ENCODE results near the gene ADAMTSL3. TPM values are rescaled to one million over a fixed set of nuclear protein-coding genes. Genes with fewer than 3 reads are reported as not detected.

The ADAMTSL3 gene
- total RNA-seq, 2 experiments from 2014 or later, result not detected

DNA sequence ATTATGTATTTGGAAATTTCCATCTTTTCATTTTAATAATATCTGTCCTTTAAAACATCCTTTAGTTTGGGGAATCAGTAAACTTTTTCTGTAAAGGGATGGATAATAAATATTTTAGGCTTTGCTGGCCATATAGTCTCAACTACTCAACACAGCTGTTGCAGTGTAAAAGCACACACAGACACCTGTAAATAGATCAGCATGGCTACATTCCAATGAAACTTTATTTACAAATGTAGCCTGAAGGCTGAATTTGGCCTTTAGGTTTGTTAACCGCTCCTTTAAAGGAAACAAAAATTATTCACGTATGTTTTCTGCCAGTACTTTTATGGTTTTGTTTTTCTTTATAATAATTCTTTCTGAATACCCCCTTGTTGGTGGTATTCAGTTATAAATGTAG is 184.8 kb downstream of the ADAMTSL3 start:
- POLR2A ChIA-PET, result no interaction called here
- H3K9me3 ChIP-seq (ENCODE audit: control insufficient read depth in 1 of 2, insufficient read depth in 1 of 2, low read length in 2 of 2), result no peaks in the 10 kb centered on the region
- H3K27ac Mint-ChIP-seq, result no peak overlapping the region
- H3K36me3 ChIP-seq (ENCODE audit: insufficient read depth, low read length), result no peaks in the 10 kb centered on the region
- H3K27me3 Mint-ChIP-seq, result peaks cover 15% of the 10 kb centered on the region
- no peaks in the 10 kb centered on the region for H3K4me1 ChIP-seq (ENCODE audit: insufficient read depth, low read length)
- H3K27ac ChIP-seq (ENCODE audit: low read depth in 1 of 2, low read length in 2 of 2), result no peak overlapping the region
- no peak overlapping the region for H3K4me3 Mint-ChIP-seq
- intact Hi-C loops (cut with DNase I, micrococcal nuclease), result no loop called here
- no peaks in the 10 kb centered on the region for H3K9me3 Mint-ChIP-seq
- no peaks in the 10 kb centered on the region for H3K4me1 Mint-ChIP-seq (ENCODE audit: low read depth)
- CTCF ChIA-PET, result no interaction called here
- no peaks in the 10 kb centered on the region for H3K36me3 Mint-ChIP-seq (ENCODE audit: low read depth)
- peaks cover 3 to 5% of the 10 kb centered on the region in 2 experiments for H3K27me3 ChIP-seq (ENCODE audit: control insufficient read depth in 1 of 2, insufficient read depth in 2 of 2, low read length in 2 of 2)
- DNase-seq (no peak), ATAC-seq (ENCODE audit: poor library complexity) (no peak)
- TF ChIP-seq CTCF (IDR thresholded peaks at IDR 0.05), result no peak
- no peak overlapping the region for H3K4me3 ChIP-seq (ENCODE audit: low read length)

DNA sequence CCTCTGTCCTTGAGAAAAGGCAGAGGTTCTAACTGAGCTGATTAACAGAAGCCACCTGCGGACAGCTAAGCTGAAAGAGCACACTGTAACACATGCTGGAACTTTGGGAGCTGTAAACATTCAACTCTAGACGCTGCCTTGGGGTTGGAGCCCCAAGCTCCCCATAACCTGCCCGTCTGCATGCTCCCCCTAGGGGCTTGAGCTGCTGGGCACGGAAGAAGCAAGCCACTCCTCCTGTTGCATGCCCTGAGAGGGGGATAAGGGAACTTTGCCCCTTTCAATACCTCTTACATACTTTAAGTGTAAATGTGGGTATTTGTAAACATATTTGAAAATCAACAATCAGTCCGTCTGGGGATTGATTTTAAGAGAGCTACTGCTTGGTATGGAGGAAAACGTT is 188.4 kb downstream of the ADAMTSL3 start:
- no peaks in the 10 kb centered on the region for H3K36me3 Mint-ChIP-seq (ENCODE audit: low read depth)

GRCh38 chr15:83843471-83843871 is 189.5 kb downstream of the ADAMTSL3 start:
- no peaks in the 10 kb centered on the region for H3K36me3 Mint-ChIP-seq (ENCODE audit: low read depth)
- no peak overlapping the region for H3K27ac ChIP-seq (ENCODE audit: low read depth in 1 of 2, low read length in 2 of 2)
- no peaks in the 10 kb centered on the region for H3K4me1 ChIP-seq (ENCODE audit: insufficient read depth, low read length)
- peaks cover 12% of the 10 kb centered on the region for H3K27me3 Mint-ChIP-seq
- H3K9me3 ChIP-seq (ENCODE audit: control insufficient read depth in 1 of 2, insufficient read depth in 1 of 2, low read length in 2 of 2), result no peaks in the 10 kb centered on the region
- ChIA-PET CTCF (no interaction called here), POLR2A (no interaction called here)
- no peaks in the 10 kb centered on the region for H3K4me1 Mint-ChIP-seq (ENCODE audit: low read depth)
- peaks cover 3 to 5% of the 10 kb centered on the region in 2 experiments for H3K27me3 ChIP-seq (ENCODE audit: control insufficient read depth in 1 of 2, insufficient read depth in 2 of 2, low read length in 2 of 2)
- no peaks in the 10 kb centered on the region for H3K36me3 ChIP-seq (ENCODE audit: insufficient read depth, low read length)
- no peak for TF ChIP-seq CTCF (IDR thresholded peaks at IDR 0.05)
- ATAC-seq (ENCODE audit: poor library complexity), result no peak
- no peak overlapping the region for H3K4me3 Mint-ChIP-seq
- intact Hi-C loops (cut with DNase I, micrococcal nuclease), result no loop called here
- no peak overlapping the region for H3K27ac Mint-ChIP-seq
- no peaks in the 10 kb centered on the region for H3K9me3 Mint-ChIP-seq
- H3K4me3 ChIP-seq (ENCODE audit: low read length), result no peak overlapping the region
- DNase-seq, result no peak

More for the DNA sequence above, 188.4 kb downstream of the ADAMTSL3 start:
- no peaks in the 10 kb centered on the region for H3K4me1 ChIP-seq (ENCODE audit: insufficient read depth, low read length)
- Mint-ChIP-seq H3K27me3 (peaks cover 12% of the 10 kb centered on the region), H3K27ac (no peak overlapping the region), H3K4me1 (ENCODE audit: low read depth) (no peaks in the 10 kb centered on the region), H3K4me3 (no peak overlapping the region), H3K9me3 (no peaks in the 10 kb centered on the region)
- ChIA-PET POLR2A (no interaction called here), CTCF (no interaction called here)
- H3K4me3 ChIP-seq (ENCODE audit: low read length), result no peak overlapping the region
- no peak for DNase-seq
- no peaks in the 10 kb centered on the region for H3K9me3 ChIP-seq (ENCODE audit: control insufficient read depth in 1 of 2, insufficient read depth in 1 of 2, low read length in 2 of 2)
- intact Hi-C loops (cut with DNase I, micrococcal nuclease), result no loop called here
- no peak for TF ChIP-seq CTCF (IDR thresholded peaks at IDR 0.05)
- no peak for ATAC-seq (ENCODE audit: poor library complexity)
- no peaks in the 10 kb centered on the region for H3K36me3 ChIP-seq (ENCODE audit: insufficient read depth, low read length)
- no peak overlapping the region for H3K27ac ChIP-seq (ENCODE audit: low read depth in 1 of 2, low read length in 2 of 2)
- peaks cover 3 to 5% of the 10 kb centered on the region in 2 experiments for H3K27me3 ChIP-seq (ENCODE audit: control insufficient read depth in 1 of 2, insufficient read depth in 2 of 2, low read length in 2 of 2)
